PC-3 (cell line): Measurements from ENCODE around the gene APPBP2. TPM values are rescaled to one million over a fixed set of nuclear protein-coding genes. Genes with fewer than 3 reads are reported as not detected.

Experiments
- ATAC-seq: fragments of 200-7000 bp; cut with Tn5 transposase; 2 replicates; pipeline ENCODE4 v1.9.1; 2020; ENCODE audit warnings: mild to moderate bottlenecking, moderate library complexity
- BruUV-seq: library from RNA; stranded (reverse); fragments of 400-500 nt; replicated peaks from 2 replicates; lab custom pipeline; 2021; lab: Mats Ljungman, UMichigan
- CTCF ChIA-PET: fragments of 300-600 bp; sonication (Branson Sonifier 250); formaldehyde crosslinking; loops from one replicate; lab custom pipeline; 2022; ENCODE audit warnings: antibody characterized with exemption; lab: Charles Lee
- POLR2A ChIA-PET: fragments of 300-600 bp; sonication (Branson Sonifier 250); formaldehyde crosslinking; loops from one replicate; lab custom pipeline; 2022; ENCODE audit warnings: antibody characterized with exemption; ENCODE audit not compliant: unreplicated experiment; lab: Charles Lee
- DNase-seq: peaks from one replicate; pipeline ENCODE4 v3.0.0-alpha.2; 2015
- H2AFZ ChIP-seq: fragments of 300-600 bp; sonication (generic); 2 replicates; pipeline ENCODE4 v1.6.0; 2016; ENCODE audit warnings: antibody characterized with exemption, low read length
- H3F3A ChIP-seq: fragments of 300-600 bp; sonication (generic); one replicate; pipeline ENCODE4 v1.6.0; 2017; ENCODE audit warnings: antibody characterized with exemption, low read length, control low read depth, mild to moderate bottlenecking; ENCODE audit not compliant: unreplicated experiment
- H3K27ac ChIP-seq: fragments of 300-600 bp; sonication (generic); 2 replicates; pipeline ENCODE4 v1.5.1; 2016; ENCODE audit warnings: mild to moderate bottlenecking, low read length
- H3K27me3 ChIP-seq: fragments of 300-600 bp; sonication (generic); 2 replicates; pipeline ENCODE4 v1.6.1; 2016; ENCODE audit warnings: low read length, mixed read lengths
- H3K36me3 ChIP-seq: fragments of 300-600 bp; sonication (generic); 2 replicates; pipeline ENCODE4 v1.6.1; 2016; ENCODE audit warnings: low read depth, mixed run types, low read length, mixed read lengths
- H3K4me1 ChIP-seq: fragments of 300-600 bp; sonication (generic); 2 replicates; pipeline ENCODE4 v1.5.1; 2016; ENCODE audit warnings: low read length; ENCODE audit not compliant: insufficient read depth
- H3K4me2 ChIP-seq: fragments of 300-600 bp; sonication (generic); 2 replicates; pipeline ENCODE4 v1.6.0; 2016; ENCODE audit warnings: low read length
- H3K4me3 ChIP-seq: fragments of 300-600 bp; sonication (generic); 2 replicates; pipeline ENCODE4 v1.5.1; 2016; ENCODE audit warnings: mild to moderate bottlenecking, low read length, mixed read lengths
- H3K79me2 ChIP-seq: fragments of 300-600 bp; sonication (generic); 2 replicates; pipeline ENCODE4 v1.6.1; 2017; ENCODE audit warnings: low read length, mixed read lengths
- H3K9ac ChIP-seq: fragments of 300-600 bp; sonication (generic); 2 replicates; pipeline ENCODE4 v1.6.0; 2016; ENCODE audit warnings: mild to moderate bottlenecking, low read length
- H3K9me2 ChIP-seq: fragments of 300-600 bp; sonication (generic); replicated peaks from 2 replicates; pipeline ENCODE4 v1.6.1; 2016; ENCODE audit warnings: mixed run types, low read length, mixed read lengths
- H3K9me3 ChIP-seq: fragments of 300-600 bp; sonication (generic); 2 replicates; pipeline ENCODE4 v1.6.1; 2016; ENCODE audit warnings: low read length, mixed read lengths
- H4K20me1 ChIP-seq: fragments of 300-600 bp; sonication (generic); 2 replicates; pipeline ENCODE4 v1.6.1; 2016; ENCODE audit warnings: low read length, mixed read lengths
- EZH2 ChIP-seq: fragments of 300-600 bp; sonication (generic); IDR thresholded peaks from one replicate; pipeline ENCODE4 v1.6.1; 2017; ENCODE audit warnings: antibody characterized with exemption, mild to moderate bottlenecking, low read length; ENCODE audit not compliant: unreplicated experiment
- EZH2phosphoT487 ChIP-seq: fragments of 300-600 bp; sonication (generic); IDR thresholded peaks from 2 replicates; pipeline ENCODE4 v1.6.1; 2018; ENCODE audit warnings: mild to moderate bottlenecking, antibody characterized with exemption, low read length, borderline replicate concordance
- intact Hi-C: fragments of 100-400 bp; cut with micrococcal nuclease; formaldehyde crosslinking; loops from 2 replicates; pipeline ENCODE4 v1.9.0; 2023
- total RNA-seq: library from RNA; depleted of rRNA; stranded (reverse); fragments of >200 nt; gene quantifications from 2 replicates; pipeline ENCODE4 v1.2.3, GENCODE V29; 2014
- TF ChIP-seq, protein P1 (sequence below): fragments of 300-600 bp; sonication (generic); conservative IDR thresholded peaks from 2 replicates; pipeline ENCODE4 v1.5.1; 2017; ENCODE audit warnings: antibody characterized with exemption, low read depth, mild to moderate bottlenecking, low read length

APPBP2 gene
- total RNA-seq, 1 experiment from 2014 or later, result 17.1 TPM

DNA sequence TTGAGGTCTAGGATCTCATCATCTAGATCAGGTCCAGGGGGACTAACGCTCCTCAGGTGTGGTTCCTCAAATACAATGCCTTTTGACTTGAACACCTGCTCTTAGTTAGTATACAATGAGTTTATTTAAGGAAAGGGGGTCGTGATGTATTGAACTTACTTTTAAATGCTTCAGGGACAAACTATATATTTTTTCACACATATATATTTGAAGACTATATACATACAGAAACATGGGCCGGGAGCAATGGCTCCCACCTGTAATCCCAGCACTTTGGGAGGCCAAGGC lies 122.6 kb downstream of the APPBP2 start:
- no peaks in the 10 kb centered on the region for H4K20me1 ChIP-seq
- no peaks in the 10 kb centered on the region for H3K4me1 ChIP-seq
- BruUV-seq, result no TSS peak
- no peaks in the 10 kb centered on the region for H3K36me3 ChIP-seq
- CTCF ChIA-PET, result no interaction called here
- no peaks in the 10 kb centered on the region for H3K9me2 ChIP-seq
- no peak overlapping the region for H3K4me2 ChIP-seq
- DNase-seq (no peak), ATAC-seq (no peak)
- H2AFZ ChIP-seq, result no peak overlapping the region
- no peak overlapping the region for H3K9ac ChIP-seq
- POLR2A ChIA-PET, result no interaction called here
- no peak overlapping the region for H3K27ac ChIP-seq
- no peak for TF ChIP-seq EZH2phosphoT487
- TF ChIP-seq EZH2, result no peak
- TF ChIP-seq, protein P1, sequence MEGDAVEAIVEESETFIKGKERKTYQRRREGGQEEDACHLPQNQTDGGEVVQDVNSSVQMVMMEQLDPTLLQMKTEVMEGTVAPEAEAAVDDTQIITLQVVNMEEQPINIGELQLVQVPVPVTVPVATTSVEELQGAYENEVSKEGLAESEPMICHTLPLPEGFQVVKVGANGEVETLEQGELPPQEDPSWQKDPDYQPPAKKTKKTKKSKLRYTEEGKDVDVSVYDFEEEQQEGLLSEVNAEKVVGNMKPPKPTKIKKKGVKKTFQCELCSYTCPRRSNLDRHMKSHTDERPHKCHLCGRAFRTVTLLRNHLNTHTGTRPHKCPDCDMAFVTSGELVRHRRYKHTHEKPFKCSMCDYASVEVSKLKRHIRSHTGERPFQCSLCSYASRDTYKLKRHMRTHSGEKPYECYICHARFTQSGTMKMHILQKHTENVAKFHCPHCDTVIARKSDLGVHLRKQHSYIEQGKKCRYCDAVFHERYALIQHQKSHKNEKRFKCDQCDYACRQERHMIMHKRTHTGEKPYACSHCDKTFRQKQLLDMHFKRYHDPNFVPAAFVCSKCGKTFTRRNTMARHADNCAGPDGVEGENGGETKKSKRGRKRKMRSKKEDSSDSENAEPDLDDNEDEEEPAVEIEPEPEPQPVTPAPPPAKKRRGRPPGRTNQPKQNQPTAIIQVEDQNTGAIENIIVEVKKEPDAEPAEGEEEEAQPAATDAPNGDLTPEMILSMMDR, result no peak
- no peaks in the 10 kb centered on the region for H3K27me3 ChIP-seq
- H3K79me2 ChIP-seq, result no peaks in the 10 kb centered on the region
- intact Hi-C loops, result no loop called here
- H3F3A ChIP-seq, result no peaks in the 10 kb centered on the region
- no peak overlapping the region for H3K4me3 ChIP-seq
- H3K9me3 ChIP-seq, result no peaks in the 10 kb centered on the region

DNA sequence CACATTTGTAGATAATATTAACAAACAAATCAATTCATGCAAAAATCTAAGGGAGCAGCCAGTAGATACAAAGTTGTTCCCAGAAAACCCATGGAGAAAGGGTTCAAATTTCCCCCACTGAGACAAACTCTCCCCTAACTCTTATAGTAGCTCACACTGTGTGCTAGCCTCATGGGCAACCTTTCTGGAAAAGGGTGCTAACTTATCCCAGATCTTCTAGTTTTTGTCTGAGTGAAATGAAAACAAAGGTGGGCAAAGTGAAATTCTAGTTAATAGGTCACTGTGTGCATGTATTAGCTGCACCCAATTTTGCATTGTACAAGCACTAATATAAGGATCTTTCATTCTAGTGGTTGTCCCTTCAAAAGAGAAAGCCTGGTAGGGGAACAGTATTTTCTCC lies 124.2 kb downstream of the APPBP2 start:
- TF ChIP-seq EZH2phosphoT487, result no peak
- TF ChIP-seq EZH2, result no peak
- TF ChIP-seq, protein P1, result no peak
- no peaks in the 10 kb centered on the region for H3K9me2 ChIP-seq
- ATAC-seq (no peak), DNase-seq (no peak)
- ChIA-PET CTCF (no interaction called here), POLR2A (no interaction called here)
- H3K79me2 ChIP-seq, result no peaks in the 10 kb centered on the region
- H3K9me3 ChIP-seq, result no peaks in the 10 kb centered on the region
- H3K4me3 ChIP-seq, result no peak overlapping the region
- no peak overlapping the region for H2AFZ ChIP-seq
- no peak overlapping the region for H3K4me2 ChIP-seq
- intact Hi-C loops, result no loop called here
- no peaks in the 10 kb centered on the region for H4K20me1 ChIP-seq
- H3F3A ChIP-seq, result no peaks in the 10 kb centered on the region
- no peaks in the 10 kb centered on the region for H3K4me1 ChIP-seq
- H3K9ac ChIP-seq, result no peak overlapping the region
- BruUV-seq, result no TSS peak
- H3K36me3 ChIP-seq, result no peaks in the 10 kb centered on the region
- no peak overlapping the region for H3K27ac ChIP-seq
- H3K27me3 ChIP-seq, result no peaks in the 10 kb centered on the region

DNA sequence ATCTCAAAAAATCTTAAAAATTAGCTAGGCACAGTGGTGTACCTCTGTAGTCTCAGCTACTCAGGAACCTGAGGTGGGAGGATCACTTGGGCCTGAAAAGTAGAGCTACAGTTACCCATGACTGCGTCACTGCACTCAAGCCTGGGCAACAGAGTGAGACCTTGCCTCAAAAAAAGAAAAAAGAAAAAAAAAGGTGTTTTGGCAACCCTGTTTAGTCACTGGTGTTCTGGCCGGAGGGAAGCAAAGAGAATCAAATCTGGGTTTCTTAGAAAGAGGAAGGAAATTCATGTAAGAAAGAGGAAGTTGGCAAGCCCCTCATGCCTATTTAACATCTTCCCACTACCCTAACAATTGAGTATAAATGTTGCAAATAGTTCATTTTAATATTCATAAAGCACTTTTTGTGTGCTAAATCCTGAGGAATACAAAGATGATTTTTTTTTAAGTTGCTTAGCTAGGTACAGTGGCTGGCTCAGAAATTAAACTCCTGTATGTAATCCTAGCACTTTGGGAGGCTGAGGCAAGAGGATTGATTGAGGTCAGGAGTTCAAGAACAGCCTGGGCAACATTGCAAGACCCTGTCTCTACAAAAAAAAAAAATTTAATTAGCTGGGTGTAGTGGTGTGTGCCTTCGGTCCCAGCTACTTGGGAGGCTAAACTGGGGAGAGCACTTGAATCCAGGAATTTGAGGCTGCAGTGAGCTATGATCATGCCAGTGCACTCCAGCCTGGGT lies 127.6 kb downstream of the APPBP2 start:
- no peaks in the 10 kb centered on the region for H3K27me3 ChIP-seq
- ChIA-PET CTCF (no interaction called here), POLR2A (no interaction called here)
- no TSS peak for BruUV-seq
- H3F3A ChIP-seq, result no peaks in the 10 kb centered on the region
- H3K4me3 ChIP-seq, result no peak overlapping the region
- no peaks in the 10 kb centered on the region for H3K36me3 ChIP-seq
- no peak overlapping the region for H3K27ac ChIP-seq
- no peak for ATAC-seq
- intact Hi-C loops, result no loop called here
- H4K20me1 ChIP-seq, result no peaks in the 10 kb centered on the region
- H2AFZ ChIP-seq, result no peak overlapping the region
- H3K9ac ChIP-seq, result no peak overlapping the region
- no peaks in the 10 kb centered on the region for H3K9me3 ChIP-seq
- no peaks in the 10 kb centered on the region for H3K9me2 ChIP-seq
- no peak for DNase-seq
- peaks cover 1% of the 10 kb centered on the region for H3K4me1 ChIP-seq
- TF ChIP-seq, protein P1, result no peak
- TF ChIP-seq EZH2 (no peak), EZH2phosphoT487 (no peak)
- no peaks in the 10 kb centered on the region for H3K79me2 ChIP-seq
- H3K4me2 ChIP-seq, result no peak overlapping the region
